HL-60/S4 (cell line): ENCODE measurements around the gene LSS.
"Not testable (repeated sequence)": the region's sequence is repeated elsewhere in the genome, so short reads cannot be mapped to it uniquely, and the experiment has no call there.

Experiments
- in situ Hi-C: fragments of 300-500 bp; cut with MboI; formaldehyde crosslinking; loops from 2 replicates; pipeline ENCODE4 v1.14.3; 2022; ENCODE audit warnings: low sequenced_read_pairs

LSS gene

DNA sequence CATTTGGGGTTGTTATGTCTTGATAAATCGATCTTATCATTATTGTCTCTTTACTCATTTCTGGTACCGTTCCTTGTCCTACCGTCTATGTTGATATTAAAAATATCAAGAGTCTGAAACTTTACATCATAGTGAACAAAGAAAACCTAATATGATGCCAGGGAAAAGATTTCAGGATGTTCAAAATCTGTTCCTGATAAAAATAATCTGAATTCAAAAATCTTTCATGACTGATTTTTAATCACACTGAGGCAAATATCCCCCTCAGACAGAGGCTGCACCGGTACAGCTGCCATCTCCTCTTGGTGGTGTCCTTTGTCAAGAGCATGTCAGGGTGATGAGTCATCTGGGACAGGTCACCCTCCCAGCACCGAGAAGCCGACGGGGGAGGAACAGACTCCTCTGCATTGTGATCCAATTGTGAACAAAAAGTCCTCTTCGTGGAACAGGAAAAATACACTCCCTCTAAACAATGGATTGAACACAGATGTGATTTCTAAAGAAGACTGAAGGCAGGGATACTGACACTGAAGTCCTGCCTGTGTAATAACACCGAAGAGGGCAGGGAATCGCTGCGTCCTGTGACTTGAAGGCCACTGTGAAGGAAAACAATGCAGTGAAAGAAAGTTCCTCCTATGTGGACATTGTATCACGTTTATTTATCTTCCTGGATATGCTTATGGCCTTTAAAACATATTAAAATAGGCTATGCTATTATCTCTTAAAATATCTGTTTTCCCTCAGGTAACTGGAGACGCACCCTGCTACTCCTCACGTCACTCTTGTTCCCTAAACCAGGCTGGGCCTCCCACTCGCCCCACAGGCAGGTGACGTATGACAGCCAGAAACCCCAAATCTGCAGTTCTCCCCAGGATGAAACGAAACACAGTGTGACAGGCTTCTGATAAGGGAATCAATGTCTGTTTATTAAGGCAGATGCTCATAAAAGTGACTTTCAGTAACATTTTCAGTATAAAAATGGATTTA lies 40.1 kb downstream of the LSS start:
- in situ Hi-C loops, result no loop called here

- in situ Hi-C loops, result no loop called here
These were observed 40.8 kb downstream of the LSS start for GRCh38 chr21:46187814-46188213.

- in situ Hi-C loops, result no loop called here
These were observed 41.3 kb downstream of the LSS start for GRCh38 chr21:46187261-46187660.

GRCh38 chr21:46185716-46186115 lies 42.9 kb downstream of the LSS start:
- in situ Hi-C loops, result no loop called here

GRCh38 chr21:46184625-46185555 lies 43.7 kb downstream of the LSS start:
- in situ Hi-C loops, result no loop called here

GRCh38 chr21:46183910-46184624 lies 44.5 kb downstream of the LSS start, which contains the start of gene SPATC1L:
Gene SPATC1L, minus strand, starts transcription at chr21:46184459. Its CDS starts 1,643 bp downstream, at chr21:46182816.
- in situ Hi-C loops, result no loop called here

- in situ Hi-C loops, result not testable (repeated sequence)
These were observed 45.2 kb downstream of the LSS start for GRCh38 chr21:46183337-46183909.

DNA sequence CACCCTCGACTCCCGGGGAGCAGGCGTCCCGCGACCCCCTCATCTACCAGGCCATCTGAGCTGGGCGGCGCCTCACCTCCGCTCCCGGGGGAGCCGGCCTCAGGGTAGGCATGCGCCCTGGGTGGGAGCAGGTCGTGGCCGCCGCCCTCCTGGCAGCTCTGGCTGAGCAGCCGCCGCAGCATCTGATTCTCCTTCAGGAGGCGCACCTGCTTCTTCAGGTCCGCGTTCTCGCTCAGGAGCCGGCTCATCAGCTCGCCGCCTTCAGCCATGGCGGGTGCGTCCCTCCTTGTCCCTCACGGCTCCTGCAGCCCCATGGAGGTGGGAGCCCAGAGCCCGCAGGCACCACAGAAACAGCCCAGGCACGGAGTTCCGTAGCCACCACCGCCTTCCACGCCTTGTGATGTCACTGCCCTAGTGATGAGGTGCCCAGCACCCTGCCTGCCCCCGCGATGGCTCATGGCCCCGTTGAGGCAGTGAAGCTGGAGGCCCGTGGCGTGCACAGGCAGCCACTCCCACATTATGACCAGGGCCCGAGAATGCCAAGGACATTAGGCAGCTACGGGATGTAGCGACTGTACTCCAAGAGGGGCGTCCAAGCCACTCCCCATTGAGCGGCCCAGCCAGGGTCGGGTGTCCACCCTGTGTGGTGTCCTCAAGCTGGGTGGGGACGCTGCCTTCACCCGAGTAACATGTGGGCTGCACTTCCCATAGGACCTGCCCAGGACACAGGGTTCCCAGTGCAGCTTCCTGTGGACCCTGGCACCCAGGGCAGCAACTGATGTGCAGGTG lies 45.8 kb downstream of the LSS start:
- in situ Hi-C loops, result no loop called here

DNA sequence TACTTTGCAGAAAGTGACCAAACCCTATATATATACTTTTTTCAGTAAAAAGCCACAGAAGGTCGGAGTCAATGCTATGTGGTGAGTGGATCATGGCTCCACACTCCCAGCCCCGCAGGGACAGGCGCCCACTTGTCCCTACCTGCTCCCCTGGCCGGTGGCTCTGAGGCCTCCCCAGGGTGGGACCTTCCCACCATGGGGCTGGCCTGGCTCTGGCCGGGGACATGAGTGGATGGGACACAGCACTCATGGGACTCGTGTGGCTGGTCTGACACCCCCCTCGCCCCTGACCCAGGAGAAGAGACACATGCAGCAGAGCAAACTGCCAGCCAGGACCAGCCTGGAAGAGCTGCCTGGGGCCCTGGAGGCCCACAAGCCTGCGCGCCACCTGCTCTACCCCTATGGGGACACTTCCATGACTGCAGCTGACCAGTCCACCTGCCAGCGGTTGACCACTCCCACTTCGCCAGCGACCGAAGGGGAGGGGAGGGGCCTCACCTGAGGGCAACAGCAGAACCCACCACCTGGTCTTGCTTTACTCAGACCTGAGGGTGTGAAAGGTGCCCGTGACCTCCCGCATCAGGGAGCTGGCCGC lies 46.5 kb downstream of the LSS start:
- in situ Hi-C loops, result no loop called here

GRCh38 chr21:46181436-46181835 lies 47.1 kb downstream of the LSS start:
- in situ Hi-C loops, result no loop called here

DNA sequence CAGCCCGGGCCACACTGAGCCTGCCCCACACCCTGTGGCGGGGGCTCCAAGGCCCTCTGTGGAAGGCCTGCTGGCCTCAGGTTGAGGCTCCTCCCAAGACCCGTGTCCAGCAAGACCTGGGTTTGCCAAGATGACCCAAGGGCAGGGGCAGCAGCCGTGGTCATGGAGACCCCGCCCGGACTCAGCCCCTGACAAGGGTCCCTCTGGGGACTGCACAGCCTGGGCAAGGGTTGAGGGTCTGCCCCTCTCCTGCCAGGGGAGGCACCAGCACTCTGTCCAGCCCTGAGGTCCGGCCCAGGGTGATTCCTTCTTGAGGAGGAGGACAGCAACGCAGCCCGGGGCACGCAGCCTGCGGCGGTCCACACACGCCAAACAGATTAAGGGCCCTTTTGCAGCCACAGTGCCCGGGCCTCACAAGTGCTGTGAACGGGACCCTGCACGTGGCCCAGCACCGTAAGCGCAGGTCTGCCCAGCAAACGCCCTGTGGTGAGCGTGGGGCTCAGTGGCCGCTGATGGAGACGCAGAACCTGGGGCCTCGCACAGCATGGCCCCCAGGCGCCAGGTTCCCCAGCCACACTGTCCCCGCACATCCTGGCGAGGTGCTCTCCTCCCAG lies 47.7 kb downstream of the LSS start:
- in situ Hi-C loops, result no loop called here

DNA sequence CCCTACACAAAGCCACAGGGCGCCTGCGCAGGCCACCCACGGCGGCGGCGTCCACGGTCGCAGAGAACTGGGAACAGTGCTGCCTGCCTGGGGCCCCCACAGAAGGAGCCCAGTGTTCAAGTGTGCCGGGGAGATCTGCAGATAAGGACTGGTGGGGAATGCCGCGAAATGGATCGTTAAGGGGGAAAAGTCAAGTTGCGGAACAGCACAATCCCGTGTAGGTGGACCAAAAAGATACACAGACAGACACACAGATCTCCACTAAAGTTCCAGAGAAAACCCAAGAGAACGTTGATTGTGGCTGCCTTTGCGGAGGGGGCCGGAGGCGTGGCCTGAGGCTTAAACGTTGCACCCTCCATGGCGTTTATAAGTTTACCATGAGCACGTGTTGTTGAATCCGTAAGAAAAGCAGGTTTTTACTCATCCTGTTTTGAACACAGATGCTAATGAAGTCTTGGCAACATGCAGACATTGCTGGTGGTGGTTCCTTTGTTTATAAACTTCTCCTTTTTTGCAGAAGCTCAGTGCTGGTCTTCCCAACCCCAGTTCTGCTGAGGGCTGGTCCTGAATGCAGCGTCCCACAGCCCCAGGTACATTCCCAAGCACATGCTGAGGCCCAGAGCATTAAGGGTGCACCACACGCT lies 48.4 kb downstream of the LSS start:
- in situ Hi-C loops, result no loop called here

DNA sequence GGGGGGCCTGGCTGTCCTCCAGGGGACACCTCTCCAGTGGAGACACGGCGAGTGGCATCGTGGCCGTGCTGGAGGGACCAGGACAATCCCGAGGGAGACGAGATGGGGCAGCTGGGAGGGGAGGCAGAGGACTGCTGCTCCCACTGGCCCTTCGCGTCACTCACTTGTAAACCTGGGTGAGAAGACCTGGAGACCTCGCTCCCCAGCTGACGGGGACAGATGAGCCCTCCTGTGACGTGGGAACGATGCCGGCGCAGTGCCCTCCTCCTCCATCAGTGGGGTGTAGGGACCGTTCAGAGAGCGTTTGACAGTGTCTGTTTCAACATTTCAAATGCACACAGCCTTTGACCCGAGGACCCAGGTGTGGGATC lies 48.9 kb downstream of the LSS start:
- in situ Hi-C loops, result no loop called here

GRCh38 chr21:46178961-46179360 lies 49.6 kb downstream of the LSS start:
- in situ Hi-C loops, result no loop called here

GRCh38 chr21:46176443-46177129 lies 52.0 kb downstream of the LSS start:
- in situ Hi-C loops, result not testable (repeated sequence)

- in situ Hi-C loops, result no loop called here
These were observed 55.0 kb downstream of the LSS start for GRCh38 chr21:46173573-46173972.

- in situ Hi-C loops, result no loop called here
These were observed 55.6 kb downstream of the LSS start for GRCh38 chr21:46172863-46173528.
